Retinal pigment epithelial cell (primary cell): ENCODE measurements around the gene TEC.

Source experiments
- DNase-seq: peaks from one replicate; pipeline ENCODE4 v3.0.0-alpha.2; 2010; ENCODE audit warnings: low read depth
- H3K4me3 ChIP-seq: 2 replicates; pipeline ENCODE4 v1.5.1; 2011; ENCODE audit warnings: mild to moderate bottlenecking, low read length, control low read depth, moderate library complexity
- TF ChIP-seq, protein P1 (sequence below): conservative IDR thresholded peaks from 2 replicates; pipeline ENCODE4 v1.5.1; 2011; ENCODE audit warnings: low read depth, low read length, control low read depth, inconsistent platforms

TEC gene

DNA sequence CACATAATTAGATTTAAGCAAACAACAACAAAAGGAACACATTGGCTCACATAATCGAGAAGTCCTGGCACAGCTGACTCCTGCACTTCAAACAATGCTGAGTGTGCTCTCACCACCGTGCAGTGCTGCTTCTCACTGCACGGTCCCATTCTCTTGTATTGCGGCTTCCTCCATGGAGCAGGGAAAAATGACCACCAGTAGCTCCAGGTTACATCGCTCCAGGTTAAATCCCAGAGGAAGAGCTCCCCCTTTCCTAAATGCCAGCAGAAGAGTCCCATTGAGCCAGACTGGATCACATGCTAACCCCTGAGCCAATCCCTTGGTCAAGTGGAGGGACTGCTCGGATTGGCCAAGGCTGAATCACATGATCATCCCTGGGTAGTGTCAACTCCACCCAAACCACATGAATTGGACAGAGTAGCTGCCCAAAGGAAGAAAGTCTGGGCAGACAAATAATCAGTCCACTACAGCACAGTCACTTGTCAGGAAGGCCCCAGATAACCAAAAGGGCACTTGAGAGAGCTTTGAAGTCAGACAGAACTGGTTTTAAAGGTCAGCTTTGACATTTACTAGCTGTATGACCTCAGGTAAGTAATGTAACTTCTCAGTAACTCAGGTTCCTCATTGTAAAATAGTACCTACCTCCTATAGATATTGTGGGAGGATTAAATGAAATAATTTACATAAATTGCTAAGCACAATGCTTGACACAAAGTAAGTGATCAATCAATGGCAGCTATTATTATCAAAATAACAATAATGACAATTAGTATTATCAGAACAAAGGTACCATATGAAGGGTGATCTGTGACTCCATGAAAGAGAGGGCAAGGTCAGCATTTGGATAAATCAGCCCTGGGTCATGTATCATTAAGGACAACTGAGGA is 14.3 kb downstream of the TEC start:
- no peak overlapping the region for H3K4me3 ChIP-seq
- no peak for DNase-seq
- TF ChIP-seq, protein P1, sequence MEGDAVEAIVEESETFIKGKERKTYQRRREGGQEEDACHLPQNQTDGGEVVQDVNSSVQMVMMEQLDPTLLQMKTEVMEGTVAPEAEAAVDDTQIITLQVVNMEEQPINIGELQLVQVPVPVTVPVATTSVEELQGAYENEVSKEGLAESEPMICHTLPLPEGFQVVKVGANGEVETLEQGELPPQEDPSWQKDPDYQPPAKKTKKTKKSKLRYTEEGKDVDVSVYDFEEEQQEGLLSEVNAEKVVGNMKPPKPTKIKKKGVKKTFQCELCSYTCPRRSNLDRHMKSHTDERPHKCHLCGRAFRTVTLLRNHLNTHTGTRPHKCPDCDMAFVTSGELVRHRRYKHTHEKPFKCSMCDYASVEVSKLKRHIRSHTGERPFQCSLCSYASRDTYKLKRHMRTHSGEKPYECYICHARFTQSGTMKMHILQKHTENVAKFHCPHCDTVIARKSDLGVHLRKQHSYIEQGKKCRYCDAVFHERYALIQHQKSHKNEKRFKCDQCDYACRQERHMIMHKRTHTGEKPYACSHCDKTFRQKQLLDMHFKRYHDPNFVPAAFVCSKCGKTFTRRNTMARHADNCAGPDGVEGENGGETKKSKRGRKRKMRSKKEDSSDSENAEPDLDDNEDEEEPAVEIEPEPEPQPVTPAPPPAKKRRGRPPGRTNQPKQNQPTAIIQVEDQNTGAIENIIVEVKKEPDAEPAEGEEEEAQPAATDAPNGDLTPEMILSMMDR: no peak

DNA sequence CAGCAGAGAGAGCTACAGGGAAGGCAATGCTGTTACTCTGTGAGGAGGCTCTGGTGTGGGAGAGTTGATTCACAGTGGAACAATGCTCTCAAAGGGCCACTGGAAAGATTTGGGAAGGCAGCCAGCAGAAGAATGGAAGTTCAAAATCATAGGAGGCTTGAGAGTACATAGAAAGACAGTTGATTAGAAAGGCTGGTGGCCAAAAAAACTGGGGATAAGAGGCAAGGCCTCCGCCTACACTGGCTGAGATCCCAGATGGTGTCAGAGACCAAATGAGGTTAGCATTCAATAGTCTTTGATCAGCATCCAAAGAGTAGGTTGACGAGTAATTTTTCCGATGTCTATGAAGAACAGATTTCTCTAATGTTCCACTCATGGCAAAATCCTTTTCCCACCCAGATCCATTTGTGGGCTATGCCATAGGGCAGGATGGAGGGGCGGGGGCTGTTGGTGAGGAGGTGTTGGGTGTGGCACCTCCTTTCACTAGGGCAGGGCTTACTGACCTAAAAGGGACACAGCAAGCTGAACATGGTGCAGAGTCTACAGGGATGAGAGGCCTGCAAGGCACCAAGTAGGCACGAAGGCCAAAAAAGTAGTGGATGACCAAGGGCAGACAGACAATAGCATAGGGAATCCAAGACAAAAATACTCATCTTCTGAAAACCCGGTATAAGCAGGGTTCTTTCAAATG is 15.1 kb downstream of the TEC start:
- peak; percentile 46 for DNase-seq
- no peak overlapping the region for H3K4me3 ChIP-seq
- TF ChIP-seq, protein P1: no peak

DNA sequence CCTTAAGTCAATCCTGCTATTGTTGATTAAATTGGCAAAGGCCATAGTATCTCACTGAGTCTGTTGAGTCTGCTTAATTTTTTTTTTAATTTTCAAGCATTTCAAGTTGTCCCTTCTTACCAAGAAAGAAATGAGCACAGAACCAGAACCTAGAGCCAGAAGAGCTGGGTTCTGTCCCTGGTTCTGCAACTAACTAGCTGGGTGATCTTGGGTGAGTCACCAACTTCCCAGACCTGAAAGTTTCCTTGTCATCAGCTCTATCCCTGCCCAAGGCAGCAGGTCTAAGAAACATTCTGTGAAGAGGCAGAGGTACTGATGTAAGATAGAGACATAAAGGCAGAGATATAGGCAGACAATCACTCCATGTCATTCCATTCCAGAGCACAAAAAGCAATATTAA is 17.3 kb downstream of the TEC start:
- no peak for DNase-seq
- no peak overlapping the region for H3K4me3 ChIP-seq
- TF ChIP-seq, protein P1: no peak

DNA sequence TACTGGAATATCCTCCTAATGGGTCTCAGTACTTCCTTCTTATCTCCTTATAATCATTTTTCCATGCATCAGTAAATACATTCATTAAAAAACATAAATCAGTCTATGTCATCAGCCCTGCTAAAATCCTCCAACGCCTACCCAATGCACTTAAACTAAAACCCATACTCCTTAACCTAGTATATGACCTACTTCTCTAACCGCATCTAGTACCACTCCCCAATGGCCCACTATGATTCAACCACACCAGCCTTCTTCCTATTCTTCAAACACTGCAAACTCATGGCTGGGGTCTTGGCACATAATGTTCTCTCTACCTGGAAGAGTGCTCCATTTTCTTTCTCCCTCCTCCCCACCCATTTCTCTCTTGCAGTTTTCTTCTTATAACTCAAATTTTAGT is 18.7 kb downstream of the TEC start:
- DNase-seq: no peak
- H3K4me3 ChIP-seq: no peak overlapping the region
- TF ChIP-seq, protein P1: no peak

DNA sequence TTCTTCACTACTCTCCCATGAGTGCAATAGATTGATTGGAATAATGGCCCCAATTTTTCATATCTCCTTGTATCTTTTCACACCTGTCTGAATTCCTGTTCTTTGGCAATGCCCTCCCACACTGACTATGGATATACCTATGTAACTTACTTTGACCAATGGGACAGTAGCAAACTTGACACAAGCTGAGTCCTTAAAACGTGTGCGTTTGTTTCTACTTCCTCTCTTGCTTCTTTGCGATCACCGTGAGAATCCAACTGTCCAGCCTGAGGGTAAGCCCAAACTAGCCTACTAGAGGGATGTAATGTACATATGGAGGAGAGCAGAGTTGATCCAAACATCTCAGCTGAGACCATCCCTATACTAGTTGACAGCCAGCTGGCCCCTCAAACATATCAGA is 19.3 kb downstream of the TEC start:
- no peak for DNase-seq
- no peak overlapping the region for H3K4me3 ChIP-seq
- TF ChIP-seq, protein P1: no peak

DNA sequence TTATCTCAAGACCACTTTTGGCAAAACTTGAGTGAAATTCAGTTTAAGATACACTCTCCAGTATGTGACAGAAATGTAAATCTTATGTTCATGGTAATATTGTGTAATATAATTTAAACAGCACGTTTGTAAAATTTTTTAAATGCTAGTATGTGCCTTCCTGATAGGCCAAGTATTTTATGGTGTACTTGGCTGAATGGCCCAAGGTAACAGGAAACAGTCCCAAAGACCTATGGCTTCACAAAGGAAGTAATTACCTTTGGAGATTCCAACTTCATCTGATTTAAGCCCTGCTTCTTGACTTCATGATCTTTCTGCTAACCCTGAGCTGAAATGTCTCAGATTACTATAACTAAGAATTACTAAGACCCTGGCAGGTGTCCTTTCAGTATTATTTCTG is 20.3 kb downstream of the TEC start:
- TF ChIP-seq, protein P1: no peak
- no peak overlapping the region for H3K4me3 ChIP-seq
- DNase-seq: no peak
